MM.1S (cell line): ENCODE measurements around the gene TTLL9.
"Not testable (repeated sequence)": the region's sequence is repeated elsewhere in the genome, so short reads cannot be mapped to it uniquely, and the experiment has no call there.

Source experiments
- DNase-seq: peaks from one replicate; pipeline ENCODE4 v3.0.0-alpha.2; 2015
- H2AFZ ChIP-seq: fragments of 300-600 bp; sonication (generic); 2 replicates; pipeline ENCODE4 v1.6.0; 2016; ENCODE audit warnings: antibody characterized with exemption, low read length
- H3F3A ChIP-seq: fragments of 300-600 bp; sonication (generic); 2 replicates; pipeline ENCODE4 v1.6.1; 2016; ENCODE audit warnings: mild to moderate bottlenecking, antibody characterized with exemption, low read length, moderate library complexity, mixed read lengths; ENCODE audit not compliant: insufficient read depth
- H3K27ac ChIP-seq: fragments of 300-600 bp; sonication (generic); 2 replicates; pipeline ENCODE4 v1.5.1; 2016; ENCODE audit warnings: mild to moderate bottlenecking, low read length
- H3K27me3 ChIP-seq: fragments of 300-600 bp; sonication (generic); replicated peaks from 2 replicates; pipeline ENCODE4 v1.6.0; 2016; ENCODE audit warnings: low read length; ENCODE audit not compliant: insufficient read depth
- H3K36me3 ChIP-seq: fragments of 300-600 bp; sonication (generic); replicated peaks from 2 replicates; pipeline ENCODE4 v1.6.1; 2016; ENCODE audit warnings: mild to moderate bottlenecking, low read length, mixed read lengths; ENCODE audit not compliant: insufficient read depth
- H3K4me1 ChIP-seq: fragments of 300-600 bp; sonication (generic); 2 replicates; pipeline ENCODE4 v1.6.1; 2016; ENCODE audit warnings: low read length, mixed read lengths
- H3K4me2 ChIP-seq: fragments of 300-600 bp; sonication (generic); 2 replicates; pipeline ENCODE4 v1.6.0; 2016; ENCODE audit warnings: low read depth, low read length
- H3K4me3 ChIP-seq: fragments of 300-600 bp; sonication (generic); 2 replicates; pipeline ENCODE4 v1.5.1; 2016; ENCODE audit warnings: low read length, mixed read lengths
- H3K79me2 ChIP-seq: fragments of 300-600 bp; sonication (generic); 2 replicates; pipeline ENCODE4 v1.6.1; 2016; ENCODE audit warnings: mixed run types, low read length, mixed read lengths
- H3K9ac ChIP-seq: fragments of 300-600 bp; sonication (generic); 2 replicates; pipeline ENCODE4 v1.6.1; 2016; ENCODE audit warnings: low read length, mixed read lengths
- H3K9me2 ChIP-seq: fragments of 300-600 bp; sonication (generic); replicated peaks from 2 replicates; pipeline ENCODE4 v1.6.1; 2016; ENCODE audit warnings: mild to moderate bottlenecking, low read length, mixed read lengths; ENCODE audit not compliant: insufficient read depth
- H3K9me3 ChIP-seq: fragments of 300-600 bp; sonication (generic); replicated peaks from 2 replicates; pipeline ENCODE4 v1.6.1; 2016; ENCODE audit warnings: mild to moderate bottlenecking, low read length, mixed read lengths; ENCODE audit not compliant: insufficient read depth
- H4K20me1 ChIP-seq: fragments of 300-600 bp; sonication (generic); 2 replicates; pipeline ENCODE4 v1.6.1; 2016; ENCODE audit warnings: mild to moderate bottlenecking, low read length, moderate library complexity, mixed read lengths; ENCODE audit not compliant: insufficient read depth
- EZH2 ChIP-seq: fragments of 300-600 bp; sonication (generic); optimal IDR thresholded peaks from 2 replicates; pipeline ENCODE3; 2017; ENCODE audit warnings: low read depth, mild to moderate bottlenecking, antibody characterized with exemption, low read length, mixed read lengths
- EZH2phosphoT487 ChIP-seq: fragments of 300-600 bp; sonication (generic); IDR thresholded peaks from 2 replicates; pipeline ENCODE4 v1.6.1; 2018; ENCODE audit warnings: antibody characterized with exemption, low read length
- TF ChIP-seq, protein P1 (sequence below): fragments of 300-600 bp; sonication (generic); IDR thresholded peaks from 2 replicates; pipeline ENCODE4 v1.5.1; 2016; ENCODE audit warnings: antibody characterized with exemption, low read length, mixed read lengths

Gene TTLL9

DNA sequence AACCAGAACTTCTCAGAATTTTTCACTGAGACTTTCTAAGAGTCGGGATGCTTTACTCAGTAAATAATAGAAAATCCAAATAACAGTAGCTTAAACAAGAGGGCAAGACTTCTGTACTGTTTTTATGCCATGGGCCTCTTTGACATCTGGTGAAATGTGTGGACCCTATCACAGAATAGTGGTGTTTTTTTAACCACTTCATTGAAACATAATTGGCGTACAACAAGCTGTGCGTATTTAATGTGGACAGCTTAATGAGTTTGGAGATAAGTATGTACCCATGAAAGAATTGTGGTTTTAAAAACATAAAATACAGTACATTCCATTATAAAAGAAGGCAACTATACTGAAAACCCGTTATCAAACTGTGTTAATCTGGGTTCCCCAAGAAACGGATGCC is 43.7 kb downstream of the TTLL9 start:
- Histone ChIP-seq H3K36me3 (no peaks in the 10 kb centered on the region), H3K9ac (no peak overlapping the region), H3K4me2 (no peak overlapping the region), H3K27ac (no peak overlapping the region), H3K79me2 (no peaks in the 10 kb centered on the region), H3K4me1 (no peaks in the 10 kb centered on the region), H2AFZ (no peak overlapping the region), H3K4me3 (no peak overlapping the region), H4K20me1 (no peaks in the 10 kb centered on the region), H3F3A (no peaks in the 10 kb centered on the region), H3K9me3 (no peaks in the 10 kb centered on the region), H3K27me3 (peaks cover 30% of the 10 kb centered on the region), H3K9me2 (no peaks in the 10 kb centered on the region)
- TF ChIP-seq EZH2phosphoT487 (no peak), EZH2 (no peak)
- TF ChIP-seq, protein P1, sequence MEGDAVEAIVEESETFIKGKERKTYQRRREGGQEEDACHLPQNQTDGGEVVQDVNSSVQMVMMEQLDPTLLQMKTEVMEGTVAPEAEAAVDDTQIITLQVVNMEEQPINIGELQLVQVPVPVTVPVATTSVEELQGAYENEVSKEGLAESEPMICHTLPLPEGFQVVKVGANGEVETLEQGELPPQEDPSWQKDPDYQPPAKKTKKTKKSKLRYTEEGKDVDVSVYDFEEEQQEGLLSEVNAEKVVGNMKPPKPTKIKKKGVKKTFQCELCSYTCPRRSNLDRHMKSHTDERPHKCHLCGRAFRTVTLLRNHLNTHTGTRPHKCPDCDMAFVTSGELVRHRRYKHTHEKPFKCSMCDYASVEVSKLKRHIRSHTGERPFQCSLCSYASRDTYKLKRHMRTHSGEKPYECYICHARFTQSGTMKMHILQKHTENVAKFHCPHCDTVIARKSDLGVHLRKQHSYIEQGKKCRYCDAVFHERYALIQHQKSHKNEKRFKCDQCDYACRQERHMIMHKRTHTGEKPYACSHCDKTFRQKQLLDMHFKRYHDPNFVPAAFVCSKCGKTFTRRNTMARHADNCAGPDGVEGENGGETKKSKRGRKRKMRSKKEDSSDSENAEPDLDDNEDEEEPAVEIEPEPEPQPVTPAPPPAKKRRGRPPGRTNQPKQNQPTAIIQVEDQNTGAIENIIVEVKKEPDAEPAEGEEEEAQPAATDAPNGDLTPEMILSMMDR: no peak
- no peak for DNase-seq

DNA sequence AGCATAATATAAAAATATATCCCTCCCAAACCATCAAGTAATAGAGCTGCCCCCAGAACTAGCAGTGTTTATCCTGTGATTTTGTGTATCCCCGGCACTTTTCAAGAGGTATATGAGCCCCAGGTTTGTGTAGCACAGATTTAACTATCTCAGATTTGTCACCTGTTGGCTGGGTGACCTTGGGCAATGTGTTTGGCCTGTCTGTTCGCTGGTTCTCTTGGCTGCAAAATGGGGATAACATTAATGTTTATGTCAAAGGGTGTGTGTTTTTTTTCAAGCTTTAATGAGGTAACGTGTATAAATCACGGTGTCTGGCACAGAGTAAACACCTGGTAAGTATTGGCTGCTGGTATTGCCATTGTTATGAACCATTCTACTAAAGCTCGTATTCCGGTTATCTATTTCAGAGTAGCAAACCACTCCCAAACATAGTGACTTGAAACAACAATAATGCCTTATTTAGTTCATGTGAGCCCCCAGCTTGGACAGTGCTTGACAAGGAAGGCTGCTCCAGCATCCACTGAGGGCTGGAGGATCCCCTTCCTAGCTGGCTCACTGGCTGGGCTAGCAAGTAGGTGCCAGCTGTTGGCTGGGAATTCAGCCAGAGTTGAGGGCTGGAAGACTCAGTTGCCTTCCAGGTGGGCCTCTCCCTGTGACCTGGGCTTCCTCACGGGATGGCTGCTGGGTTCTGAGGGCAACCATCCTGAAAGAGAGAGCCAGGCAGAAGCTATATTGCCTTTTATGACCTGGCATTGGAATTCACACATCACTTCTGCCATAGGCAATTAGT is 45.3 kb downstream of the TTLL9 start:
- Histone ChIP-seq H3K79me2 (no peaks in the 10 kb centered on the region), H3K9ac (no peak overlapping the region), H3K27ac (no peak overlapping the region), H3K9me3 (no peaks in the 10 kb centered on the region), H3K36me3 (no peaks in the 10 kb centered on the region), H3K4me3 (no peak overlapping the region), H3K9me2 (no peaks in the 10 kb centered on the region), H3K4me2 (no peak overlapping the region), H3F3A (no peaks in the 10 kb centered on the region), H3K27me3 (peaks cover 26% of the 10 kb centered on the region), H2AFZ (no peak overlapping the region), H3K4me1 (no peaks in the 10 kb centered on the region), H4K20me1 (no peaks in the 10 kb centered on the region)
- DNase-seq: no peak
- TF ChIP-seq EZH2phosphoT487: no peak
- TF ChIP-seq, protein P1: no peak
- TF ChIP-seq EZH2: no peak

DNA sequence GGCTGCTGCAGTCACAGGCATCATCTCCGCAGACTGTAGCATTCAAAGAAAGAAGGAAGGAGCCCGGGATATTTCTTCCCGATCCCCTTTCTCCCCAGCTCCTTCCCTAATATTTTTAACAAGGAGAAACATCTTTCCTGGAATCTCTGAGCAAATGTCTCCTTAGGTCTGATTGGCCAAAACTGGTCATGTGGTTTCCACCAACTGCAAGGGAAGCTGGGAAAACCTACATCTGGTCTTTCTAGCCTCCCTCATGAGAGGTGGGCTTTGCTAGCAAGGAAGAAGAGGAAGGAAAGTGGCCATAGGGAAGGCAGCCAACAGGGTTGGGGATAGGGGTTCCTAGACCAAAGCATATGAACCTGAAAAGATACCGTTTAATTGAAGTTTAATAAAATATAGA is 46.3 kb downstream of the TTLL9 start:
- no peaks in the 10 kb centered on the region for H4K20me1 ChIP-seq
- peaks cover 26% of the 10 kb centered on the region for H3K27me3 ChIP-seq
- H3K36me3 ChIP-seq: no peaks in the 10 kb centered on the region
- no peak overlapping the region for H3K9ac ChIP-seq
- H3K79me2 ChIP-seq: no peaks in the 10 kb centered on the region
- H3K4me1 ChIP-seq: no peaks in the 10 kb centered on the region
- H3K4me3 ChIP-seq: no peak overlapping the region
- no peak overlapping the region for H3K4me2 ChIP-seq
- DNase-seq: no peak
- H3F3A ChIP-seq: no peaks in the 10 kb centered on the region
- H3K27ac ChIP-seq: no peak overlapping the region
- H3K9me3 ChIP-seq: no peaks in the 10 kb centered on the region
- no peak for TF ChIP-seq EZH2
- H3K9me2 ChIP-seq: no peaks in the 10 kb centered on the region
- no peak overlapping the region for H2AFZ ChIP-seq

GRCh38 chr20:31917962-31918412 is 47.6 kb downstream of the TTLL9 start:
- peaks cover 26% of the 10 kb centered on the region for H3K27me3 ChIP-seq
- H3K4me3 ChIP-seq, H3K4me1 ChIP-seq, H3F3A ChIP-seq, H3K36me3 ChIP-seq, H3K9ac ChIP-seq, H3K27ac ChIP-seq, H3K79me2 ChIP-seq, H3K9me3 ChIP-seq, H4K20me1 ChIP-seq, H3K9me2 ChIP-seq, H2AFZ ChIP-seq, H3K4me2 ChIP-seq, DNase-seq: not testable (repeated sequence)
